ENCODE results near the gene RPH3AL.

Gene RPH3AL

DNA sequence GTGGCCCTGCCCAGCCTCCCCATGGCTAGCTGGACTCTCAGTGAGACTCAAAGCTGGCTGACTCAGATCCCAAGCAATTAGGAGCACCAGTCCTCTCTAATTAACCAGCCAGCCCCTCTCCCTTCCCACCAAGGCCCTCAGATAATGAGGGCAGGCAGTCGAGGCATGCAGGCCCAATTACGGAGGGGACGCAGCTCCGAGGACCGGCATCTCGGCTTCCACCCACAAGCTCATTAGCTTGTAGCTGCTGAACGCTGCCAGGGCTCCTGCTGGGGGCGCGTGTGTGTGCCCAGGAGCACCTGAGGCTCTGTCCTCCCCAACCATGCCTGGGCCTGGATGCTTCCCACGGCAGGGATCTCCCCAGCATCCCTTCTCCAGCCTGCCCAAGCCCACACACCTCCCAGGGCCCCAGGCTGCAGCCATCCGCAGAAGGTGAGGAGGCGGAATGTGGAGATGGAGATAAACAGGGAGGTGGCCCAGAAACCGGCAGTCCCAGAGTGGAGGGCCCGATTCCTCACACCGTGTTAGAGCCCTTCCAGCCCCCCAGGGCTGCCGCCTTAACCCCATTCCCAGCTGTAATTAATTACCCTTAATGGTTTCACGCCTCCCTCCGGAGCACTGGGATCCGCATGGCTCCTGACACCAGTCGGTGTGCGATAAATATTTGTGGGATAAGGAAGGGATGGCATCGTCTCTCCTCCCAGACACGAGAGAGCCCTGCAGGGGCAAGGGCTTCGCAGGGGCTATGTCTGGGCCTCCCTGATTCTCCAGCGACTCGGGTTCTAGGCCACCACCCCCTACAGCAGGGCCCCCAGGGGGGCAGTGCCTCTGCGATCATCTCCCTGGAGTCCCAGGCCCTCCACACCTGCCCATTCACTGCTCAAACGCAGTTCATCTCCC lies 42.2 kb downstream of the RPH3AL start:
- TF ChIP-seq, protein P1, sequence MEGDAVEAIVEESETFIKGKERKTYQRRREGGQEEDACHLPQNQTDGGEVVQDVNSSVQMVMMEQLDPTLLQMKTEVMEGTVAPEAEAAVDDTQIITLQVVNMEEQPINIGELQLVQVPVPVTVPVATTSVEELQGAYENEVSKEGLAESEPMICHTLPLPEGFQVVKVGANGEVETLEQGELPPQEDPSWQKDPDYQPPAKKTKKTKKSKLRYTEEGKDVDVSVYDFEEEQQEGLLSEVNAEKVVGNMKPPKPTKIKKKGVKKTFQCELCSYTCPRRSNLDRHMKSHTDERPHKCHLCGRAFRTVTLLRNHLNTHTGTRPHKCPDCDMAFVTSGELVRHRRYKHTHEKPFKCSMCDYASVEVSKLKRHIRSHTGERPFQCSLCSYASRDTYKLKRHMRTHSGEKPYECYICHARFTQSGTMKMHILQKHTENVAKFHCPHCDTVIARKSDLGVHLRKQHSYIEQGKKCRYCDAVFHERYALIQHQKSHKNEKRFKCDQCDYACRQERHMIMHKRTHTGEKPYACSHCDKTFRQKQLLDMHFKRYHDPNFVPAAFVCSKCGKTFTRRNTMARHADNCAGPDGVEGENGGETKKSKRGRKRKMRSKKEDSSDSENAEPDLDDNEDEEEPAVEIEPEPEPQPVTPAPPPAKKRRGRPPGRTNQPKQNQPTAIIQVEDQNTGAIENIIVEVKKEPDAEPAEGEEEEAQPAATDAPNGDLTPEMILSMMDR (IDR thresholded peaks at IDR 0.05; ENCODE audit: low read depth, low read length), result no peak
- in situ Hi-C loops (cut with HindIII; ENCODE audit: low sequenced_read_pairs), result no loop called here
- DNase-seq (ENCODE audit: low read depth, low spot score), result no peak
- H3K4me3 ChIP-seq (ENCODE audit: low read depth, low read length), result no peak overlapping the region

- DNase-seq (ENCODE audit: low read depth, low spot score), result no peak
- in situ Hi-C loops (cut with HindIII; ENCODE audit: low sequenced_read_pairs), result no loop called here
These were observed 43.2 kb downstream of the RPH3AL start for GRCh38 chr17:309361-309888.

GRCh38 chr17:307741-308507 lies 44.7 kb downstream of the RPH3AL start:
- no peak overlapping the region for H3K4me3 ChIP-seq (ENCODE audit: low read depth, low read length)
- DNase-seq (ENCODE audit: low read depth, low spot score), result no peak
- TF ChIP-seq, protein P1 (IDR thresholded peaks at IDR 0.05; ENCODE audit: low read depth, low read length), result no peak
- in situ Hi-C loops (cut with HindIII; ENCODE audit: low sequenced_read_pairs), result no loop called here

More at GRCh38 chr17:309361-309888, 43.2 kb downstream of the RPH3AL start:
- TF ChIP-seq, protein P1 (IDR thresholded peaks at IDR 0.05; ENCODE audit: low read depth, low read length), result peak; percentile 42
- no peak overlapping the region for H3K4me3 ChIP-seq (ENCODE audit: low read depth, low read length)

DNA sequence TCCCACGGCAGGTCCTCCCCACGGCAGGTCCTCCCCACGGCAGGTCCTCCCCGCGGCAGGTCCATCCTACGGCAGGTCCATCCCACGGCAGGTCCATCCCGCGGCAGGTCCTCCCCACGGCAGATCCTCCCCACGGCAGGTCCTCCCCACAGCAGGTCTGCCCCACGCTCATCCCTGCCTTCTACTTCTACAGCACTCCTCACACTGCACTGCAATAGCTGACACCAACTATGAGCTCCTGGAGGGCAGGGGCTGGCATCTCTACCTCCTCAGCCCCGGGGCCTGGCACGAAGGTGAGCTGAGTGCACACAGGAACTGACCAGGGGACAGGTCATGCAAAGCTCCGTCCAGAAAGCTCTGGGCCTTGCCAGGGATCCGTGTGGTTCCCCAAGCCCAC lies 45.3 kb downstream of the RPH3AL start:
- no peak for DNase-seq (ENCODE audit: low read depth, low spot score)
- TF ChIP-seq, protein P1 (IDR thresholded peaks at IDR 0.05; ENCODE audit: low read depth, low read length), result no peak
- no peak overlapping the region for H3K4me3 ChIP-seq (ENCODE audit: low read depth, low read length)
- in situ Hi-C loops (cut with HindIII; ENCODE audit: low sequenced_read_pairs), result no loop called here

- TF ChIP-seq, protein P1 (IDR thresholded peaks at IDR 0.05; ENCODE audit: low read depth, low read length), result no peak
- no peak overlapping the region for H3K4me3 ChIP-seq (ENCODE audit: low read depth, low read length)
- in situ Hi-C loops (cut with HindIII; ENCODE audit: low sequenced_read_pairs), result no loop called here
- DNase-seq (ENCODE audit: low read depth, low spot score), result no peak
These were observed 45.9 kb downstream of the RPH3AL start for GRCh38 chr17:306536-307294.

GRCh38 chr17:306116-306515 lies 46.5 kb downstream of the RPH3AL start:
- H3K4me3 ChIP-seq (ENCODE audit: low read depth, low read length), result no peak overlapping the region
- no peak for DNase-seq (ENCODE audit: low read depth, low spot score)
- TF ChIP-seq, protein P1 (IDR thresholded peaks at IDR 0.05; ENCODE audit: low read depth, low read length), result no peak
- in situ Hi-C loops (cut with HindIII; ENCODE audit: low sequenced_read_pairs), result no loop called here

Measured in astrocyte of the spinal cord (primary cell).